A172 (cell line): ENCODE results near the gene ADM5. TPM values are rescaled to one million over a fixed set of nuclear protein-coding genes. Genes with fewer than 3 reads are reported as not detected.

ENCODE experiments used
- DNase-seq: peaks from one replicate; pipeline ENCODE4 v3.0.0-alpha.2; 2015; ENCODE audit warnings: low spot score
- total RNA-seq: library from RNA; depleted of rRNA; stranded (reverse); fragments of >200 nt; shearing (Covaris generic); gene quantifications from 2 replicates; pipeline ENCODE4 v1.2.3, GENCODE V29; 2014

ADM5 gene
- total RNA-seq, 1 experiment from 2014 or later: 3.2 TPM

DNA sequence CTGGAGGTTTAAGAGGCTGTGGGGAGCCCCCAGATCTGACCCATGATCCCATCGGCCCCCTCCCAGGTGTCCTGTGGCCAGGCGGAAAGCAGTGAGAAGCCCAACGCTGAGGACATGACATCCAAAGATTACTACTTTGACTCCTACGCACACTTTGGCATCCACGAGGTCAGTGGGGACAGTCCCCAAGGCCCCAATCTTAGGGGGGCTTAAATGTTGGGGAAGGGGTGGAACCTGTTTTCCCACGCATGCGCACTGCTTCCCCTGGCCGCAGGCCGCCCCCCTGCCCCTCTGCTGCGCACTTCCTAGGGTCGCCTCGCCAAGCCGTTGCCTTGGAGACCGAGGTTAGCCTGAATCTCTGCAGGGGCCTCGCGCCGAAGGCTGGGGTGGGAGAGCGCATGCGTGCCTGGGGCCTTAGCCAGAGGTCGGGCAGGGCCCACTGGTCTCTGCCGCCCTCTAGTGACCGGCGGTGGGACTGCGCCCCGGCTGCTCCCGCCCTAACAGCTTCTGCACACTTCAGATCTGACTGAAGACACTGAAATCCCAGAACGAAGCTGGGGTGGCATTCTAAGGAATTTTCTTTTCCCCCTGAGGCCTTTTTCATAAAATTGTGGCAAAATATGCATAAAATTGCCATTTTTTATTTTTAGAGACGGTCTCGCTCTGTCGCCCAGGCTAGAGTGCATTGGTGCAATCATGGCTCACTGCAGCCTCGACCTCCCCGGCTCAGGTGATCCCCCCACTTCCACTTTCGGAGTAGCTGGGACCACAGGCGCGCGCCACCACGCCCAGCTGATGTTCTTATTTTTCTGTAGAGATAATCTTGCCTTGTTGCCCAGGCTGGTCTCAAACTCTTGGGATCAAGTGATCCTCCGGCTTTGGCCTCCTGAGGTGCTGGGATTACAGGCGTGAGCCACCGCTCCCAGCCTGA, 8.7 kb upstream of the ADM5 start:
- DNase-seq: peak; percentile 82

DNA sequence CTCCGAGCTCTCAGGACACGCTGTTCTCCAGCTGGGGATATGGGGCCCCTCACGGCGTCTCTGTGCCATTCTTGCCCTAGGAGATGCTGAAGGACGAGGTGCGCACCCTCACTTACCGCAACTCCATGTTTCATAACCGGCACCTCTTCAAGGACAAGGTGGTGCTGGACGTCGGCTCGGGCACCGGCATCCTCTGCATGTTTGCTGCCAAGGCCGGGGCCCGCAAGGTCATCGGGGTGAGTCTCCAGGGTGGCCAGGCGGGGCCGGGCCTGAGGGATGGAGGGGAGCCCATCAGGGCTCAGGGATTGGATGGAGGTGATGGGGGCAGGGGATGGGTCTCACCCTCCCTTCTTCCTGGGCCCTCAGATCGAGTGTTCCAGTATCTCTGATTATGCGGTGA, 7.6 kb upstream of the ADM5 start:
- DNase-seq: no peak

DNA sequence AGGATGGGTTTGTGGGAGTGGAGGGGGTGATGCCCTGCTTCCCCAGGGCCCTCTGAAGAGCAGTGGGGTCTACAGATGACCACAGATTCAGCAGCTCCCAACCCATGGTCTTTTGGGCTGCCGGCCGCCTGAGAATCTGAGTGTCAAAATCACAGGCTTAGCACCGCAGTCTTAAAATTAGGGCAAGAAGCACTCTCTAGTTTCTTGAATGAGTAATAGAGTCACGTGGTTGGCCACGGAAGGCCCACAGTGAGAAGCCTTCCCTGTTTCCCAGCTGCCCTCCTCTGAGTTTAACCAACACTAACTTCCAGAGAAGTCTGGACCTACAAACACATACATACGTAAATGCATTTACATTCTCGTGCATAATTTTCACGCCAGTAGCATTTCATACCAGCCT, 7.1 kb upstream of the ADM5 start:
- DNase-seq: no peak

DNA sequence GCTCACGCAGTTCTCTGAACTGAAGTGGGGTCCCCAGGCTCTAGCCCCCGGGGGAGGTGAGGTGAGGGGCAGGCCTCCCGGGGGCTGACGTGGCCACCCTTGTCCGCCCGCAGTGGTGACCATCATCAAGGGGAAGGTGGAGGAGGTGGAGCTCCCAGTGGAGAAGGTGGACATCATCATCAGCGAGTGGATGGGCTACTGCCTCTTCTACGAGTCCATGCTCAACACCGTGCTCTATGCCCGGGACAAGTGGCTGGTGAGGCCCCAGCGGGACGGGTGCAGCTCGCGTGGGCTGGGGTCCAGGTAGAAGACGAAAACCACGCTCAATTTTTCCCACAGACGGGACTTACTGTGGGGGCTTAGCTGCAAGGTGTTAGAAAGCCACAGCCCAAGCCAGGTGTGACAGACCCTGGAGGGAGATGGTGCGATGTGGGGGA, 5.6 kb upstream of the ADM5 start:
- no peak for DNase-seq

DNA sequence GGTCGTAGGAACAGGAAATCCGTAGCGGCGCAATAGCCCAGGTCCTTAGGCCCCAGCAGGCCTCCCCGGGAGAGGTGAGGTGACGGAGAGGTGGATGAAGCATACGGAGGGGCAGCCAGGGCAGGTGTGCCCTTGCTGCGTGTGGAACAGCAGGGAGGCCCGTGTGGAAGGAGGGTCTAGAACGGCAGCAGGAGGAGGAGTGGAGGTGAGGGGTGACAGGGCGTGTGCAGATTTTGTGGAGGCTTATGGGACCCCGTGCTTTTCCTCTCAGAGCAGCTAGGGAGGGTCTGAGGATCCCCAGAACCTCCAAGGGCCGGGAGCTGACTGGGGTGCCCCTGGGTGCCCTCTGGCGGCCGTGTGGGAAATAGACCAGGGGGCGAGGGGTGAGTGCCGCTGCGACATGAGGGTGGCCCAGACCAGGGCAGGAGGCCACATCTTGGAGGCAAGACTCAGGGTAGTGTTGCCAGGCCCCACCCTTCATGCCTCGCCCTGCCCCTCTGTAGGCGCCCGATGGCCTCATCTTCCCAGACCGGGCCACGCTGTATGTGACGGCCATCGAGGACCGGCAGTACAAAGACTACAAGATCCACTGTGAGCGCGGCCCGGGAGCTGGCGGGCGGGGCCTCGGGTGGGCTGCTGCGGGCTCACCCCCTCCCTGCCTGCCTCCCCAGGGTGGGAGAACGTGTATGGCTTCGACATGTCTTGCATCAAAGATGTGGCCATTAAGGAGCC, 5.0 kb upstream of the ADM5 start:
- DNase-seq: no peak

DNA sequence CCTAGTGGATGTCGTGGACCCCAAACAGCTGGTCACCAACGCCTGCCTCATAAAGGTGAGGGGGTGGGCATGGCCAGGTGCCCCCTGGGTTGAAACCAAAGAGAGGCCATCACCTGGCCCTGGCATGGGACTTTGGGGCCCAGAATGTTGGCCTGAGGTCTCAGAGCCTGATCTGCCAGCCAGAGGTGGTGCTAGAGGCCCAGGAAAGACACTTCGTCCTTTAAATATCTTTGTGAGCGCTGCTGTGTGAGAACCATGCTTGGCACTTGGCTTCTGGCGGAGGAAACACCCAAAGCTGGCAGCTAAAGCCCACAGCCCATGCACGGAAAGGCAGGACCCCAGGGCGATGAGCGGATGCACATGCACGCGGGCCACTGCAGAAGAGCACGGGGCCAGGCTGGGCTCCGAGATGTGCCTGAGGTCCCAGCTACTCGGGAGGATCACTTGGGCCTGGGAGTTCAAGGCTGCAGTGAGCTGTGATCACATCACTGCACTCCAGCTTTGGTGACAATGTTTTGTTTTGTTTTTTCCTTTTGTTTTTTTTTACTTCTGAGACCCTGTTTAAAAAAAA, 4.3 kb upstream of the ADM5 start:
- no peak for DNase-seq

DNA sequence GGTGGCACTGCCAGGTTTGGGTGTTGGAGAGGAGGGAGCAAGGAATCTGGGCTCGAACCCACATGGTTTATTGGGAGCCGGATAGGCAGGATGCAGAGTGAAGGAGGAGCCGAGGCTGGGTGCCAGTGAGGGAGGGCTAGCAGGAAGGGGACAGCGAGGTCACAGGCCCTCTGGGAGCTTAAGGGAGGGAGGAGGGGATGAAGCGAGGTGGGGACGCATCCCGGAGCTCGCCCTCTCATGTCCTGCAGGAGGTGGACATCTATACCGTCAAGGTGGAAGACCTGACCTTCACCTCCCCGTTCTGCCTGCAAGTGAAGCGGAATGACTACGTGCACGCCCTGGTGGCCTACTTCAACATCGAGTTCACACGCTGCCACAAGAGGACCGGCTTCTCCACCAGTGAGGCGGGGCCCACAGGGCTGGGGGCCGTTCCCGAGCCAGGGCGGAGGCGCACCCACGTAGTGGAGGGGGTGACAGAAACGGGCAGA, 3.5 kb upstream of the ADM5 start:
- DNase-seq: no peak

DNA sequence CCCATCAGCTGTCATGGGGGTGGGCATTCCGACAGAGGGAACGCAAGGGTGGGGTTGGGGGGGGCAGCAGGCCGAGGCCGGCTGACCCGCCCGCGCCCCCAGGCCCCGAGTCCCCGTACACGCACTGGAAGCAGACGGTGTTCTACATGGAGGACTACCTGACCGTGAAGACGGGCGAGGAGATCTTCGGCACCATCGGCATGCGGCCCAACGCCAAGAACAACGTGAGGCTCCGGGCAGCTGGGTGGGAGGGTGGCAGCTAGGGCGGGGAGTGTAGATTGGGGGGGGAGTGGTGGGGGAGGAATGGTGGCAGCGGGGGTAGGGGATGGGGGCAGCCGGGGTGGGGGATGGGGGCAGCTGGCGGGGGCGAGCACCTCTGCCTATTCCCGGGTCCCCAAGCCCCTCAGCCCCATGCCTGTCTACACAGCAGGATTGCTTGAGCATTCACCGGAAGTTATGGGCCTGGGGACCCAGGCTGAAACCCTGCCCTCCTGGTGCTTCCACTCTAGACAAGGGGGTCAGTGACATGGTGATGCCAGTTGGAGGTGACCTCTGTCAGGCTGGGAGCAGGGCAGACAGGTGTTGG, 2.8 kb upstream of the ADM5 start:
- no peak for DNase-seq

DNA sequence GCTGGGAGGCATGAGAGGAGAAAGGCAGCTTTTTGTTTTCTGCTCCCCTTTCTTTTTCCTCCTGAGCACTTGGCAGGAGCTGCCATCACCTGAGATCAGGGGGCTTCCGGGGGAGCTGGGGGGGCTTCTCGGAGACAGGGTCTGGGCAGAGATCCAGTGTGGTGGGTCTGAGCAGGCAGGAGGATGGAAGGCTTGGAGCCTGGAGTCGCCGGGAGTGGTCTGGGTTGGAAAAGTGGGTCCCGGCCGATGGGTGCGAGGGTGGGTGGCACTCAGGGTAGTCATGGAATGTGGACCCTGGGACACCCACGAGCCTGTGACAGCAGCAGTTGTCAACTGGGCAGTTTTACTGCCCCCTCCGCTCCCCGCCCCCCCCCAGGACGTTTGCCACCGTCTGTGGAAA, 2.2 kb upstream of the ADM5 start:
- no peak for DNase-seq

DNA sequence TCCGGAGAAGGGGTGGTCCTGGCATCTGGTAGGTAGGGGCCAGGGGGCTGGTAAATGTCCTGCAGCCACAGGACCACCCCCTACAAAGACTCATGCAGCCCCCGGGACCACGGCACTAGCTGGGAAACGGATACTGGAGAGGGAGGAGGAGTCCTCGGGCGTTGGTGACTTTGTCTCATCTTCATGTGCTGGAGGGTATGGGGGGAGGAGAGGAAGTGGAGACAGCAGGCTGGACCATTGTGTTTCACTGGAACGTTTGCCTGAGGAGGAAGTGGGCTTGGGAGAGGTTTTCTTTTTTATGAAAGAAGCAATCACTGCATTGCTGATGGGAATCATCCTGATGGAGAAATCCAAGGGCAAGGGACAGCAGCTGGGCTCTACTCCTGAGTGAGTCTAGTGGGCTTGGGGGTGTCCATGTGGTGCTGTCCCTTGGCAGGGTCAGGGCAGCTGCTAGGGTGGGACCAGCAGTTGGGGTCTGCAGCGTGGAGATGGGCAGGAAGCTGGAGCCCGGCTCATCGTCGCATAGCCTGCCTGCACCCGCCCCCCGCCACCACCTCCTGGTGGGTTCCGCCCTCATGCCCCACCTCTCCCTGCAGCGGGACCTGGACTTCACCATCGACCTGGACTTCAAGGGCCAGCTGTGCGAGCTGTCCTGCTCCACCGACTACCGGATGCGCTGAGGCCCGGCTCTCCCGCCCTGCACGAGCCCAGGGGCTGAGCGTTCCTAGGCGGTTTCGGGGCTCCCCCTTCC, 1.7 kb upstream of the ADM5 start:
- peak; percentile 36 for DNase-seq

DNA sequence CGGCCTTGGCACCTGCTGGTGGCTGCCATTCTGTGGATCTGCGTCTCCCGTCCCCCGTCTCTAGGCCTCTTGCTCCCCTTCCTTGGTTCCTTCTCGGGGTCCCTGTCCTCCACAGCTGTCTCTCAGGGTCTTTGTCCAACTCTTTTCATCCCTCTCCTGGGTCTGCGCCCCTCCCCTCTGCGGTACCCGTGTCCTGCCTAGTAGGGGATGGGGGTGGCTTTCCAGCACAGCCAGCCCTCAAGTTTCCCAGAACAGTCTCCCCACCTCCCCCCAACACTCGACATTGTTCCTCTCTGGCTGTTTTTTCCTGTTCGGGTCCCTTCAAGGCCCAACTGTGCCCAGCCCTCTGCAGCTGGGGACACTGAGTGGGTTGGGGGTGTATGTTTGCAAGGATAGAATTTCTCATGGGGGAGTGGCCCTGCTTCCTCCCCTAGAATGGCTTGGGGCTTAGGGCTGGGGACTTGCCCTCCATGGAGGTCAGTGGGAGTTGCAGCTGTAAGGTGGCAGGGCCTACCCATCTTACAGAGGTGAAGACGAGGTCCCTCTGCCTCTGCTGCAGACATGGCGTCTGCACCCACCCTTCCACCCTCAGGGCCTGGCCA, 762 bp upstream of the ADM5 start:
- no peak for DNase-seq

DNA sequence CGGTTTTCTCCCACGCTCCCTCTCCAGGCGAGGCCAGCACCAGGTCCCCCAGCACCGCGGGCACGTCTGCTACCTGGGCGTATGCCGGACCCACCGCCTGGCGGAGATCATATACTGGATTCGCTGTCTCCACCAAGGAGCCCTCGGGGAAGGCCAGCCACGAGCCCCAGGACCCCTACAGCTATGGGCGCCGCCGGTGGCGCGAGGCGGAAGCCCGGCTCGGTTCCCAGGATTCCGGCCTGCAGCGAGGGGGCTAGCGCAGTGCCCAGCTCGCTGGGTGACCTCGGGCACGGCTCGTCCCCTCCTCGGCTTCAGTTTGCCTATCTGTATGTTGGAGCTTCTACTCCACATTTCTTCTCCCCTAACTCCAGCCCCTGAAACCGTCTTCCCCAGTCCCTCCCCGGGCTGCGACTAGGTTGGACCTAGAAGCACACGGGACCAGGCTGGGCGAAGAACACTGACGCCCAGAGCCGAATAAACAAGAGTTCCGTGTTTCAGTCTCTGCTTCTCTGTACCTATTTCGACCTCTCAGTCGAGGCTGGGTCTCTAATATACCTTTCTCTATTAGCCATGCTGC, 773 bp downstream of the ADM5 start:
- DNase-seq: no peak

DNA sequence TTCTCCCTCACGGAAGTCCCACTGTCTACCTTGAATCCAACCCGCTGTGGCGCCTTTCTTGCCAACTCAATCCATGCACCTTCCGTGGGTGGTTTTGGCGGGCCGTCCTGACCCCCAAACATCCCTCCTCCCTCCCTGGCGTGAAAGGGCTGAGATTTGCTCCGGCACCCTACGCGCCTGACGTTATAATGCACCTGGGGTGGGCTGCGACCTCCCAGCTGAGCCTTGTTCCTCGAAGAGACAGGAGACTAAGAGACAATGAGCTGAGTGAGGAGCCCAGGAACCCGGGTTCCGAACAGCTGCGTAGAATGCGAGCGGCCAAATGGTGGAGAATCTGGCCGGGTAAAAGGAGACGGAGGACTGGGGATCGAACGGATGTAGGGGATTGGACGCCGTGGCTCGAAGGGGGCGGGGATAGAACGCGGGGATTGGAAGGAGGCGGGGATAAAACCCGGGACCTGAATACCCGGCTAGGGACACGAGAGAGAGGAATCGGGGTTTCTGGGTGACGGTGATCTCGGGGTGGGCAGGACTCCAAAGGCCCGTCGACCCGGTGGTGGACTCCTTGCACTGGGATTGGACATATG, 1.4 kb downstream of the ADM5 start, which contains the start of gene CPT1C:
Gene CPT1C, plus strand, starts transcription at position 461 of the 587 bp plus-strand sequence. CDS start 1,137 bp downstream, outside the sequence.
- no peak for DNase-seq

DNA sequence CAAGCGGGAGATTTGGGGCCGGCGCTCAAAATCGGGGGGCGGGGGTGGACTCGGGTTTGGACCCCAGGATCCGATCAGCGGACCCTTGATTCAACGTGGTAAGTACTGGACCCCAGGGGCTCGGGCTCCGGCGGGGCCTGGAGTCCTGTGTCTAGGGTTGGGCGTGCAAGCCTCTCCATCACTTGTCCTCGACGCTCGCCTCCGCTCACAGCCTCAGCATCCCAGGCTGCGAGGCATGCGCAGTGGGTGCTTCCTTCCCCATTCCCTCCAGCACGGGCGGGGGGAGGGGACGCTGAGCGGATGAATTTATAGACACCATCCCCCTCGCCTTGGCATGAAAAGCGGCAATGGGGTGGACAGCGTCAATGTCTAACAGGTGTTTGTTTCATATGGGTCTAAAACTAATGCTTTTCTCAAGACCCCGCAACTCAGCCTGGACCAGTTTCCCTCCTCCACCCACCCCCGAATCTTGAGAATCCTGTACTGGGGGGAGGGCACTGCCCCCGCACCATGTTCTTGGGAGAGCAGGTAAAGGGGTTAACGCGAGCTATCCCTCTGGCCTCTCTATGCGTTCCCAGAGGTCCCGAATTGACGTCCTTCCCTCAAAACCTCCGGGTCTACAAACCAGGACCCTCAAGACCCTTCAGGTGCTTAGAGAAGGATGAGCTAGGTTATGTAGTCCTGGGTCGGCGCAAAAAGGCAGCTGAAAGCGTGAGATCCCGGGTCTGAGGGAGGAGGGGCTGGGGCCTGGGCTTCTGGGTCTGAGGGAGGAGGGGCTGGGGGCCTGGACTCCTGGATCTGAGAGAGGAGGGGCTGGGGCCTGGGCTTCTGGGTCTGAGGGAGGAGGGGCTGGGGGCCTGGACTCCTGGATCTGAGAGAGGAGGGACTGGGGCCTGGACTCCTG, 2.1 kb downstream of the ADM5 start:
- DNase-seq: no peak

DNA sequence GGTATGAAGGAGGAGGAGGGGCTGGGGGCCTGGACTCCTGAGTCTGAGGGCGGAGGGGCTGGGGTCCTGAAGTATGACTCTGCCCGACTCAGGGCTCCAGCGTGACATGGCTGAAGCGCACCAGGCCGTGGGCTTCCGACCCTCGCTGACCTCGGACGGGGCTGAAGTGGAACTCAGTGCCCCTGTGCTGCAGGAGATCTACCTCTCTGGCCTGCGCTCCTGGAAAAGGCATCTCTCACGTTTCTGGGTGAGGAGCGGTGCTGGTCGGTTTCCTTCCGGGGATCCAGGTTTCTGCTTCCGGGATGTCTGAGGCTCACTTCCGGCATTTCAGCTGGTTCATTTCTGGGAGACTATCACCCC, 2.7 kb downstream of the ADM5 start:
- DNase-seq: no peak

DNA sequence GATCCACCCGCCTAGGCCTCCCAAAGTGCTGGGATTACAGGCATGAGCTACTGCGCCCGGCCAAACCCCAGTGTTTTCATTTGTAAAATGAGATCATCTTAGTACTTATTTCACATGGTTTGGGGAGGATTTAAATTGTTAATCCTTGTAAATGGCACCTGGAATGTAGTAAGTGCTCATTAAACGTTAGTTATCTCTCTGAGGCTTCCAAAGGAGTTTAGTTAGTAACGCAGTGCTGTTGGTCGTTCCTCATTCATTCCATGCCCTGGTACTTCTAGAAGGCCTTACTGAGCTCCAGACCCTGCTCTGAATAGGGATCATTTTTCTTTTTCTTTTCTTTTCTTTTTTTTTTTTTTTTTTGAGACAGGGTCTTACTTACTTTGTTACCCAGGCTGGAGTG, 6.7 kb downstream of the ADM5 start:
- DNase-seq: no peak

DNA sequence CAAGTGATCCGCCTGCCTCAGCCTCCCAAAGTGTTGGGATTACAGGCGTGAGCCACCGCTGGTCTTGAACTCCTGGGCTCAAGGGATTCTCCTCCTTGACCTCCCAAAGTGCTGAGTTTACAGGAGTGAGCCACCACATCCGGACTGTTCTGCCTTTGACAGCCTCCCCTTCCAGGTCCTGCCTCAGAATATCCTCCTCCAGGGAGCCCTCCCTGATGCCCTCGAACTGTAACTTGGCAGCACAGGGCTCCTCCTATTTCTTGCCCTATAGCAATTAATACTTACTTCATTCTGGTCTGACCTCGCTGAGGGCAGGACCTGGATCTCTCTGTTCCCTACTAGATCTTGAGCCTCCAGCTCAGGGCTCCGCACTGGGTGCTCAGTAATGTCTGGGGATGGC, 7.5 kb downstream of the ADM5 start:
- no peak for DNase-seq

DNA sequence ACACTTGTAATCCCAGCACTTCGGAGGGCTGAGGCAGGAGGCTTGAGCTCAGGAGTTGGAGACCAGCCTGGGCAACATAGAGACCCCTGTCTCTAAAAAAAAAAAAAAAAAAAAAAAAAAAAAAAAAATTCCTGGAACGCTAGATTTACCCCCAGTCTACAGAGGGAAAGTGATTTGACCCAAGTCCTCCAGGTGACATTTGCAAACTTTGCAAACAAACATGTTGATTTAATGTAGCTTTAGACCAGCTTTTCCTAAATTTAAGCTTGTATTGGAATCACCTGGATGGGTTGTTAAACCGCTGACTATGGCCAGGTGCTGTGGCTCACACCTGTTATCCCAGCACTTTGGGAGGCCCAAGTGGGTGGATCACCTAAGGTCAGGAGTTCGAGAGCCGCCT, 10.0 kb downstream of the ADM5 start:
- DNase-seq: no peak

DNA sequence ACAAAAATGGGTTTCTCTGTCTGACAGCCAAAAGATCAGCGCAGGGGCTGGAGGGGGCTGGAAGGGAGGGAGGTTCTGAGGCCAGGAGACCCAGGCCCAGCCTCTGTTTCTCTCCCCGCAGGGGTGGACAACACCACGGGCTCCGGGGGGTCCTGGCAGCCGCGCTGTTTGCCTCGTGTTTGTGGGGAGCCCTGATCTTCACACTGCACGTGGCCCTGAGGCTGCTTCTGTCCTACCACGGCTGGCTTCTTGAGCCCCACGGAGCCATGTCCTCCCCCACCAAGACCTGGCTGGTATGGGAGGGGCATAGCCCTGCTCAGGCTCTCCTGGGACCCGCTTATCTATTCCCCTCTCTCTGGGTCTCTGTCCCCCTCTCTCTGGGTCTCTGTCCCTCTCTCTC, 11.2 kb downstream of the ADM5 start:
- DNase-seq: no peak
